Renal cortical epithelial cell (primary cell): ENCODE results near the gene ICE1. TPM values are rescaled to one million over a fixed set of nuclear protein-coding genes. Genes with fewer than 3 reads are reported as not detected.
"Not testable (repeated sequence)": the region's sequence is repeated elsewhere in the genome, so short reads cannot be mapped to it uniquely, and the experiment has no call there.

Source experiments
- DNase-seq: peaks from one replicate; pipeline ENCODE4 v3.0.0-alpha.2; 2011; ENCODE audit warnings: low read depth
- total RNA-seq: library from RNA; depleted of rRNA; stranded (reverse); fragments of >200 nt; gene quantifications from 2 replicates; pipeline ENCODE4 v1.2.3, GENCODE V29; 2014

The ICE1 gene
- total RNA-seq, result 30.0 and 47.1 TPM in 2 replicates

GRCh38 chr5:5421961-5422818, at the start of gene ICE1:
Gene ICE1 (plus strand): TSS chr5:5422677. CDS start chr5:5422916, 239 bp downstream.
- peak; percentile 94 for DNase-seq

GRCh38 chr5:5372930-5373329, 49.5 kb upstream of the ICE1 start:
- DNase-seq, result no peak

- DNase-seq, result no peak
These were observed 49.0 kb upstream of the ICE1 start for GRCh38 chr5:5373351-5373989.

GRCh38 chr5:5374009-5374715, 48.3 kb upstream of the ICE1 start:
- DNase-seq, result no peak

- no peak for DNase-seq
These were observed 44.7 kb upstream of the ICE1 start for GRCh38 chr5:5377780-5378179.

GRCh38 chr5:5378531-5378930, 43.9 kb upstream of the ICE1 start:
- no peak for DNase-seq

- no peak for DNase-seq
These were observed 42.2 kb upstream of the ICE1 start for GRCh38 chr5:5380298-5380697.

- peak; percentile 71 for DNase-seq
These were observed 41.1 kb upstream of the ICE1 start for GRCh38 chr5:5381310-5381913.

- peak; percentile 59 for DNase-seq
These were observed 39.0 kb upstream of the ICE1 start for GRCh38 chr5:5383461-5383860.

GRCh38 chr5:5384660-5385330, 37.7 kb upstream of the ICE1 start:
- no peak for DNase-seq

- no peak for DNase-seq
These were observed 37.2 kb upstream of the ICE1 start for GRCh38 chr5:5385331-5385662.

GRCh38 chr5:5386329-5386728, 36.1 kb upstream of the ICE1 start:
- no peak for DNase-seq

- DNase-seq, result peak; percentile 74
These were observed 35.3 kb upstream of the ICE1 start for GRCh38 chr5:5387192-5387591.

GRCh38 chr5:5387777-5388176, 34.7 kb upstream of the ICE1 start:
- no peak for DNase-seq

- DNase-seq, result not testable (repeated sequence)
These were observed 32.2 kb upstream of the ICE1 start for GRCh38 chr5:5390121-5390869.

GRCh38 chr5:5392504-5392903, 30.0 kb upstream of the ICE1 start:
- peak; percentile 14 for DNase-seq

- peak; percentile 48 for DNase-seq
These were observed 28.0 kb upstream of the ICE1 start for GRCh38 chr5:5394384-5394986.

- not testable (repeated sequence) for DNase-seq
These were observed 27.4 kb upstream of the ICE1 start for GRCh38 chr5:5395093-5395492.

- peak; percentile 39 for DNase-seq
These were observed 24.4 kb upstream of the ICE1 start for GRCh38 chr5:5398071-5398470.

GRCh38 chr5:5401095-5401494, 21.4 kb upstream of the ICE1 start:
- DNase-seq, result no peak

GRCh38 chr5:5403741-5404140, 18.7 kb upstream of the ICE1 start:
- DNase-seq, result no peak
